ENCODE results near the gene NDUFB7. TPM values are rescaled to one million over a fixed set of nuclear protein-coding genes. Genes with fewer than 3 reads are reported as not detected.
"Not testable (repeated sequence)": the region's sequence is repeated elsewhere in the genome, so short reads cannot be mapped to it uniquely, and the experiment has no call there.

Gene NDUFB7
- total RNA-seq, 2 experiments from 2014 or later: 113 to 129 TPM

- no peaks in the 10 kb centered on the region for H3K9me3 Mint-ChIP-seq (ENCODE audit: low read depth)
- H3K27ac Mint-ChIP-seq: peak overlapping the region; percentile 50
- peak overlapping the region; percentile 9 for H3K4me3 Mint-ChIP-seq
- DNase-seq (peak; percentile 82), ATAC-seq (peak; percentile 87)
- peaks cover 21% of the 10 kb centered on the region for H3K4me1 Mint-ChIP-seq
- CTCF ChIA-PET: interaction anchor here (0.9 to 5.1 kb wide), 17 partner anchors 9 to 134 kb away, joined by 3 to 49 read pairs (median 6); partner anchors contain the start of genes NDUFB7 and ZNF333
- no peaks in the 10 kb centered on the region for H3K36me3 Mint-ChIP-seq
- H3K27me3 Mint-ChIP-seq: no peaks in the 10 kb centered on the region
Observed at GRCh38 chr19:14556662-14557188, 15.1 kb downstream of the NDUFB7 start.

GRCh38 chr19:14555918-14556661 lies 15.8 kb downstream of the NDUFB7 start:
- ATAC-seq (peak; percentile 18), DNase-seq (no peak)
- Mint-ChIP-seq H3K9me3 (ENCODE audit: low read depth) (no peaks in the 10 kb centered on the region), H3K4me1 (peaks cover 25% of the 10 kb centered on the region), H3K27me3 (no peaks in the 10 kb centered on the region), H3K36me3 (no peaks in the 10 kb centered on the region), H3K27ac (peak overlapping the region; percentile 62), H3K4me3 (no peak overlapping the region)
- CTCF ChIA-PET: interaction anchor here (0.7 to 5.1 kb wide), 16 partner anchors 8 to 129 kb away, joined by 3 to 49 read pairs (median 6); partner anchors contain the start of gene NDUFB7

GRCh38 chr19:14554382-14554812 lies 17.5 kb downstream of the NDUFB7 start:
- no peak overlapping the region for H3K4me3 Mint-ChIP-seq
- H3K4me1 Mint-ChIP-seq: peaks cover 26% of the 10 kb centered on the region
- no peak for ATAC-seq
- no peaks in the 10 kb centered on the region for H3K27me3 Mint-ChIP-seq
- no peaks in the 10 kb centered on the region for H3K9me3 Mint-ChIP-seq (ENCODE audit: low read depth)
- peaks cover 4% of the 10 kb centered on the region for H3K36me3 Mint-ChIP-seq
- no peak for DNase-seq
- H3K27ac Mint-ChIP-seq: no peak overlapping the region
- CTCF ChIA-PET: interaction anchor here (0.6 to 5.1 kb wide), 5 partner anchors 17 to 481 kb away, joined by 3 to 49 read pairs (median 3); partner anchors contain the start of gene NDUFB7

- Mint-ChIP-seq H3K36me3 (peaks cover 4% of the 10 kb centered on the region), H3K27ac (no peak overlapping the region), H3K4me1 (peaks cover 26% of the 10 kb centered on the region), H3K27me3 (no peaks in the 10 kb centered on the region), H3K9me3 (ENCODE audit: low read depth) (no peaks in the 10 kb centered on the region), H3K4me3 (no peak overlapping the region)
- no peak for ATAC-seq
- CTCF ChIA-PET: interaction anchor here (1.0 to 5.1 kb wide), 3 partner anchors 18 to 47 kb away, joined by 3 to 49 read pairs (median 3); partner anchors contain the start of gene NDUFB7
- DNase-seq: no peak
Observed at GRCh38 chr19:14553939-14554243, 18.0 kb downstream of the NDUFB7 start.

- peaks cover 26% of the 10 kb centered on the region for H3K4me1 Mint-ChIP-seq
- no peak for ATAC-seq
Observed at GRCh38 chr19:14553042-14553938, 18.6 kb downstream of the NDUFB7 start.

GRCh38 chr19:14552006-14552360 lies 19.9 kb downstream of the NDUFB7 start:
- not testable (repeated sequence) for DNase-seq; ATAC-seq; H3K27me3 Mint-ChIP-seq; H3K9me3 Mint-ChIP-seq (ENCODE audit: low read depth); H3K4me3 Mint-ChIP-seq; H3K27ac Mint-ChIP-seq; H3K36me3 Mint-ChIP-seq
- H3K4me1 Mint-ChIP-seq: peaks cover 27% of the 10 kb centered on the region
- CTCF ChIA-PET: interaction anchor here (0.6 to 1.5 kb wide), 6 partner anchors 16 to 110 kb away, joined by 3 to 10 read pairs (median 4); no protein-coding TSS in a partner anchor

More at GRCh38 chr19:14553042-14553938, 18.6 kb downstream of the NDUFB7 start:
- CTCF ChIA-PET: interaction anchor here (1.0 to 5.1 kb wide), 2 partner anchors 18 to 46 kb away, joined by 3 to 49 read pairs; partner anchors contain the start of gene NDUFB7
- Mint-ChIP-seq H3K27ac (no peak overlapping the region), H3K9me3 (ENCODE audit: low read depth) (no peaks in the 10 kb centered on the region), H3K4me3 (no peak overlapping the region), H3K36me3 (peaks cover 7% of the 10 kb centered on the region), H3K27me3 (no peaks in the 10 kb centered on the region)
- no peak for DNase-seq

- H3K27ac Mint-ChIP-seq: peak overlapping the region; percentile 70
- not testable (repeated sequence) for H3K4me3 Mint-ChIP-seq
Observed at GRCh38 chr19:14551134-14552005, 20.5 kb downstream of the NDUFB7 start.

DNA sequence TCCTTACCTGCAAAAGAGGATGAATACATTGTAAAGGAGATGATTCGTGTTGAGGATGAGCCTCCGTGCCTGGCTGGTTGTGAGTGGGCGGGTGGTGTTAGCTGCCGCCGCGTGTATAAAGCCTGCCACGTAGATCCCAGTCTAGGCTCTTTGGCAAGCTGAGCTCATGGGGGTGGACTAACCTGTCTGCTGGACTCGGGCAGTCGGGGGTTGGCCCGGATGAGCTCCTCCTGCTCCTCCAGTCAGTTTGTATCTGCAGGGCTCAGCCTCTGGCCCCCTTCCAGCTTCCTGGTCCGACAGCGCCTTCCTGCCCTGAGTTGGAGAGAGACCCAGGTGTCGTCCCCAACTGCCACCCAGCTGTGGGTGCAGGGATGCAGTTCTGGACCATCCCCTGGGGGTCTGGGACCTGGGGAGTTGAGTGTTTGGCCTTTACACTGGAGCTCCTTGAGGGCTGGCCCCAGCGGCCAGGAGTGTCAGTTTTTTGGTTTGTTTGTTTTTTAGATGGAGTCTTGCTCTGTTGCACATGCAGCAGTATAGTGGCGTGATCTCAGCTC lies 21.6 kb downstream of the NDUFB7 start:
- no peak for ATAC-seq
- H3K4me1 Mint-ChIP-seq: peaks cover 16% of the 10 kb centered on the region
- CTCF ChIA-PET: interaction anchor here (1.5 to 1.6 kb wide), 3 partner anchors 22 to 45 kb away, joined by 4 to 10 read pairs (median 8); partner anchors contain the start of gene NDUFB7
- H3K27ac Mint-ChIP-seq: no peak overlapping the region
- peaks cover 8% of the 10 kb centered on the region for H3K36me3 Mint-ChIP-seq
- no peak overlapping the region for H3K4me3 Mint-ChIP-seq
- H3K27me3 Mint-ChIP-seq: no peaks in the 10 kb centered on the region
- no peaks in the 10 kb centered on the region for H3K9me3 Mint-ChIP-seq (ENCODE audit: low read depth)
- no peak for DNase-seq

More at GRCh38 chr19:14551134-14552005, 20.5 kb downstream of the NDUFB7 start:
- peak; percentile 87 for DNase-seq
- peaks cover 23% of the 10 kb centered on the region for H3K4me1 Mint-ChIP-seq
- H3K36me3 Mint-ChIP-seq; H3K9me3 Mint-ChIP-seq (ENCODE audit: low read depth); H3K27me3 Mint-ChIP-seq: not testable (repeated sequence)
- ATAC-seq: peak; percentile 96
- CTCF ChIA-PET: interaction anchor here (0.6 to 1.6 kb wide), 7 partner anchors 16 to 110 kb away, joined by 3 to 10 read pairs (median 4); partner anchors contain the start of gene NDUFB7

DNA sequence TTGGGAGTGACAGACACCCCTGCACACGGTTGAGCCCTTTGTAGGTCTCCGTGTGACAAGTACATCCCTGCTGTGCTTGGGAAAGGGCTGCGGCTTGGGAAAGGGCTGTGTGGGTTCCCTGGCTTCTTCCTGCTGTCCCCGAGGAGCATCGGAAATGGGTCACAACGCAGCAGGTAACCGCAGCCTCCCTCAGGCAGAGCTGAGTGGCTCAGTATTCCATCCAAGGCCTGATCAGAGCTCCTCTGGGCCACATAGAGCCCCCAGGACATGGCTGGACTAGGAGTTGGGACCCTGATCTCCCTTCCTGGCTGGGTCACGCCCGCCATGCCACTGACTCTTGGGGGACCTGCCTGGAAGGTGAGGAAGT lies 26.2 kb downstream of the NDUFB7 start:
- CTCF ChIA-PET: no interaction called here
- H3K4me1 Mint-ChIP-seq: peaks cover 4% of the 10 kb centered on the region
- DNase-seq (no peak), ATAC-seq (no peak)
- H3K36me3 Mint-ChIP-seq: peaks cover 8% of the 10 kb centered on the region
- H3K27ac Mint-ChIP-seq: no peak overlapping the region
- H3K4me3 Mint-ChIP-seq: no peak overlapping the region
- no peaks in the 10 kb centered on the region for H3K27me3 Mint-ChIP-seq
- no peaks in the 10 kb centered on the region for H3K9me3 Mint-ChIP-seq (ENCODE audit: low read depth)

GRCh38 chr19:14544977-14545715 lies 26.7 kb downstream of the NDUFB7 start:
- ATAC-seq (no peak), DNase-seq (no peak)
- no peak overlapping the region for H3K4me3 Mint-ChIP-seq
- CTCF ChIA-PET: no interaction called here
- peaks cover 8% of the 10 kb centered on the region for H3K36me3 Mint-ChIP-seq
- H3K9me3 Mint-ChIP-seq (ENCODE audit: low read depth): no peaks in the 10 kb centered on the region
- no peaks in the 10 kb centered on the region for H3K27me3 Mint-ChIP-seq
- H3K27ac Mint-ChIP-seq: no peak overlapping the region
- peaks cover 3% of the 10 kb centered on the region for H3K4me1 Mint-ChIP-seq

DNA sequence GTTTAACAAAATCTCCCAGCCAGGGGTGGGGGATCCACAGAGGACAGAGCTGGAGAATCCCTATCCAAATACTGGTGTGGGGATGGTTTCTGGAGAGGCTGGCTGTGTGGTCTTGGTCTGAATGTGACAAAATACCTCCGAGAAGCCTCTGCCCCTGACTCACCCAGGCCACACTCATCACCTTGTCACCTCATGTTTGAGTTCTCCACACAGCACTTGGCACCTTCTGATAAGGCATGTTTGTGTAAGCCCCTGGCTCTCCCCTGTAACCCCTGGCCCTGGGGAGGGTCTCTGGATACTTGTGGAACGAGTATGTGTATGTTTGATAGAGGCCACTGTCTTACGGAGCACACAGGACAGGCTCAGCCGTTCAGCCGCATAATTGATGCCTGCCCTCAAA lies 27.8 kb downstream of the NDUFB7 start:
- Mint-ChIP-seq H3K9me3 (ENCODE audit: low read depth) (no peaks in the 10 kb centered on the region), H3K36me3 (peaks cover 4% of the 10 kb centered on the region), H3K27me3 (no peaks in the 10 kb centered on the region), H3K27ac (no peak overlapping the region), H3K4me1 (peaks cover 1% of the 10 kb centered on the region), H3K4me3 (no peak overlapping the region)
- DNase-seq (no peak), ATAC-seq (no peak)
- CTCF ChIA-PET: no interaction called here

Data from activated CD8-positive, alpha-beta memory T cell treated with anti-CD3 and anti-CD28 coated beads, Interleukin-2, amount 10 ng/mL, durations not matched to agents 7 days and 5 days (primary cell).